Activated T-helper 1 cell treated with Interleukin-2 at 50 U/mL for 16 hours (primary cell): ENCODE results near the gene STMN3.
A peak's percentile ranks its signal among the peaks of the same experiment; 100 is the strongest.
"Not testable (repeated sequence)": the region's sequence is repeated elsewhere in the genome, so short reads cannot be mapped to it uniquely, and the experiment has no call there.

ENCODE experiments used
- DNase-seq: peaks from one replicate; pipeline ENCODE4 v3.0.0-alpha.2; 2020; ENCODE audit warnings: low read depth

Gene STMN3

GRCh38 chr20:63657260-63657936, 4.2 kb upstream of the STMN3 start:
- DNase-seq, result no peak

GRCh38 chr20:63656451-63656850, 3.2 kb upstream of the STMN3 start:
- DNase-seq, result no peak

GRCh38 chr20:63655249-63655648, 2.0 kb upstream of the STMN3 start:
- no peak for DNase-seq

- DNase-seq, result no peak
Measured at GRCh38 chr20:63653974-63654668, 897 bp upstream of the STMN3 start.

GRCh38 chr20:63652192-63652980, 838 bp downstream of the STMN3 start:
- DNase-seq, result no peak

GRCh38 chr20:63651942-63652191, 1.4 kb downstream of the STMN3 start:
- DNase-seq, result no peak

- not testable (repeated sequence) for DNase-seq
Measured at GRCh38 chr20:63650486-63650885, 2.7 kb downstream of the STMN3 start.

- no peak for DNase-seq
Measured at GRCh38 chr20:63648895-63649589, 4.2 kb downstream of the STMN3 start.

- no peak for DNase-seq
Measured at GRCh38 chr20:63648190-63648589, 5.0 kb downstream of the STMN3 start.

- DNase-seq, result no peak
Measured at GRCh38 chr20:63645218-63645617, 8.0 kb downstream of the STMN3 start.

- no peak for DNase-seq
Measured at GRCh38 chr20:63643946-63644345, 9.3 kb downstream of the STMN3 start.

- no peak for DNase-seq
Measured at GRCh38 chr20:63643499-63643898, 9.7 kb downstream of the STMN3 start.

GRCh38 chr20:63642527-63643247, 10.5 kb downstream of the STMN3 start:
- no peak for DNase-seq

- DNase-seq, result peak; percentile 97
Measured at GRCh38 chr20:63641792-63642523, 11.3 kb downstream of the STMN3 start.

GRCh38 chr20:63641146-63641791, 12.0 kb downstream of the STMN3 start:
- no peak for DNase-seq

GRCh38 chr20:63640686-63641085, 12.5 kb downstream of the STMN3 start:
- DNase-seq, result not testable (repeated sequence)

GRCh38 chr20:63640086-63640485, 13.1 kb downstream of the STMN3 start:
- DNase-seq, result no peak

GRCh38 chr20:63639093-63639975, 13.9 kb downstream of the STMN3 start:
- DNase-seq, result peak; percentile 81

GRCh38 chr20:63636752-63637628, 16.2 kb downstream of the STMN3 start:
- DNase-seq, result no peak
